ENCODE data around the gene SPEG. TPM values are rescaled to one million over a fixed set of nuclear protein-coding genes. Genes with fewer than 3 reads are reported as not detected.

Gene SPEG
- total RNA-seq, 4 donors from 2014 or later: 6.7 to 10.2 (median 8.1) TPM

DNA sequence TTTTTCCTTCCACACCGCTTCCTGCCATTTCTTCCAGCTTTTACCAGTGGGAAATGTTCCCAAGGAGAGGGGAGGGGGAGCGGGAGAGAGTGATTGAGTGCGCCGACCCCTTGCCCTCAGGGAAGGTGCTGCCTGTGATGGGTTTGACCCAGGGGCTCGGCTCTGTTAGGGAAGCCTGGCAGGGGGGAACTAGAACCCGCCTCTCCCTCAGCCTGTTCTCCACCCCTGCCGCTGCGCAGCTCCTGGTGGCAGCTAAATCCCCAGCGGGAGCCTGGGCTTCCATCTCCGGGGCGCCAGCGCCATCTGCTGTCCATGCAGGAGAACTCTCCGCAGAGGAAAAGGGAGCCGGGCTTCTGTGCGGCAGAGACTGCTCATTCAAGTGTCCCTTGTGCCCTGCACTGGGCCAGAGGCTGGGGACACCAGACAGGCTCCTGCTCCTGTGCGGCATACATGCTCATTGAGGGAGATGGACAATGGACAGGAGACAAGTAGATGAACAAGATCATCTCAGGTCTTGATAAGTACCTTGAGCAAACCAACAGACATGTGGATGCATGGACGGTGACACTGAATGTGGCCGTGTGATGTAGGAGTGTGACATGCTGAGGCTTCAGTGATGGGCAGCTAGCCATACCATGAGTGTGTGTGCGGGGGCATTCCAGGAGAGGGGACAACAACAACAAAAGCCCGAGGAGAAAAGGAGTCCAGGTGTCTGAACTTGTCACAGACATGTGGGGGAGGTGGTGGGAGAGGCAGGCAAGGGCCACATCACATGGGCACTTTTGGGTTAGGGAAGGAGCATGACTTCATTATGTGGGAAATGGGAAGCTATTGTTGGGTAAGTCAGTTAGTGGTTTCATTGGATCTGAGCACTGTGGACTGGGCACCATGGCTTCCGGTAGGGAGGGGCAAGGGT lies 95.7 kb downstream of the SPEG start:
- 17 to 23% methylated on average over 14 to 20 of the region's 21 CpGs for WGBS, 2 donors
- TF ChIP-seq POLR2A (IDR thresholded peaks at IDR 0.05) (no peak), EP300 (IDR thresholded peaks at IDR 0.05) (peak in 1 of 2 donors; percentile 20)
- TF ChIP-seq, protein P1, sequence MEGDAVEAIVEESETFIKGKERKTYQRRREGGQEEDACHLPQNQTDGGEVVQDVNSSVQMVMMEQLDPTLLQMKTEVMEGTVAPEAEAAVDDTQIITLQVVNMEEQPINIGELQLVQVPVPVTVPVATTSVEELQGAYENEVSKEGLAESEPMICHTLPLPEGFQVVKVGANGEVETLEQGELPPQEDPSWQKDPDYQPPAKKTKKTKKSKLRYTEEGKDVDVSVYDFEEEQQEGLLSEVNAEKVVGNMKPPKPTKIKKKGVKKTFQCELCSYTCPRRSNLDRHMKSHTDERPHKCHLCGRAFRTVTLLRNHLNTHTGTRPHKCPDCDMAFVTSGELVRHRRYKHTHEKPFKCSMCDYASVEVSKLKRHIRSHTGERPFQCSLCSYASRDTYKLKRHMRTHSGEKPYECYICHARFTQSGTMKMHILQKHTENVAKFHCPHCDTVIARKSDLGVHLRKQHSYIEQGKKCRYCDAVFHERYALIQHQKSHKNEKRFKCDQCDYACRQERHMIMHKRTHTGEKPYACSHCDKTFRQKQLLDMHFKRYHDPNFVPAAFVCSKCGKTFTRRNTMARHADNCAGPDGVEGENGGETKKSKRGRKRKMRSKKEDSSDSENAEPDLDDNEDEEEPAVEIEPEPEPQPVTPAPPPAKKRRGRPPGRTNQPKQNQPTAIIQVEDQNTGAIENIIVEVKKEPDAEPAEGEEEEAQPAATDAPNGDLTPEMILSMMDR (IDR thresholded peaks at IDR 0.05): peak; percentile 94 to 99 (median 96)
- H3K9me3 ChIP-seq: no peaks in the 10 kb centered on the region
- H3K27me3 ChIP-seq: peaks cover 0 to 46% of the 10 kb centered on the region in 2 donors
- H3K36me3 ChIP-seq: no peaks in the 10 kb centered on the region
- H3K27ac ChIP-seq: no peak overlapping the region
- H3K4me3 ChIP-seq: peak overlapping the region in 1 of 4 donors; percentile 1
- peaks cover 0 to 9% (median 0%) of the 10 kb centered on the region in 4 donors for H3K4me1 ChIP-seq
- peak; percentile 54 to 70 for DNase-seq (ENCODE audit: low spot score in 2 of 2)

DNA sequence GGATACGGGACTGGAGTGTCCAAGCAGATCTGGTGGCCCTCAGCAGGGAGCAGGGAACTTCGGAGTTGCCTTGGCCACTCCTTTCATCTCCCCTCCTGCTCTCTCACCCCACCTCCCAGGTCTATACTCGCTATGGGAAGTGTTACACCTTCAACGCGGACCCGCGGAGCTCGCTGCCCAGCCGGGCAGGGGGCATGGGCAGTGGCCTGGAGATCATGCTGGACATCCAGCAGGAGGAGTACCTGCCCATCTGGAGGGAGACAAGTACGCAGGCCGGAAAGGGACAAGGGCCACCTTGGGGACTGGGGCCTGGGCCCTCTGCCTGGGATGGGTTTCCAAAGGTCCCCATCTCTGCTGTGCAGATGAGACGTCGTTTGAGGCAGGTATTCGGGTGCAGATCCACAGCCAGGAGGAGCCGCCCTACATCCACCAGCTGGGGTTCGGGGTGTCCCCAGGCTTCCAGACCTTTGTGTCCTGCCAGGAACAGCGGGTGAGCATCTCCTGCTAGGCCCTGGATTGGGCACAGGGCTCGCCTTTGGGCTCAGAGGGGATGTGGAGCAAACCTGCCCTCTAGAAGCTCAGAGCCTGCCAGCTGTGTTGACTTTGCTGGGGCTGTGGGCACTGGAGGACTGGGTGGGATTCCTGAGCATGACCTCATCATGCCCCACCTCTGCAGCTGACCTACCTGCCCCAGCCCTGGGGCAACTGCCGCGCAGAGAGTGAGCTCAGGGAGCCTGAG lies 97.2 kb downstream of the SPEG start:
- Histone ChIP-seq H3K4me1 (peaks cover 0 to 13% (median 0%) of the 10 kb centered on the region in 4 donors), H3K27me3 (peaks cover 0 to 33% of the 10 kb centered on the region in 2 donors), H3K9me3 (no peaks in the 10 kb centered on the region), H3K4me3 (no peak overlapping the region), H3K36me3 (no peaks in the 10 kb centered on the region), H3K27ac (no peak overlapping the region)
- 81 to 82% methylated on average over 20 of the region's 20 CpGs for WGBS, 2 donors
- TF ChIP-seq EP300 (IDR thresholded peaks at IDR 0.05) (no peak), POLR2A (IDR thresholded peaks at IDR 0.05) (no peak)
- TF ChIP-seq, protein P1 (IDR thresholded peaks at IDR 0.05): no peak
- no peak for DNase-seq (ENCODE audit: low spot score in 2 of 2)

GRCh38 chr2:219532378-219532649 lies 97.7 kb downstream of the SPEG start:
- Histone ChIP-seq H3K9me3 (no peaks in the 10 kb centered on the region), H3K4me1 (peaks cover 0 to 18% (median 2%) of the 10 kb centered on the region in 4 donors), H3K36me3 (no peaks in the 10 kb centered on the region), H3K4me3 (no peak overlapping the region), H3K27ac (no peak overlapping the region), H3K27me3 (peaks cover 0 to 28% of the 10 kb centered on the region in 2 donors)
- WGBS, 2 donors: 88% methylated on average over 8 of the region's 8 CpGs
- TF ChIP-seq, protein P1 (IDR thresholded peaks at IDR 0.05): no peak
- TF ChIP-seq EP300 (IDR thresholded peaks at IDR 0.05) (no peak), POLR2A (IDR thresholded peaks at IDR 0.05) (no peak)
- DNase-seq (ENCODE audit: low spot score in 2 of 2): no peak

DNA sequence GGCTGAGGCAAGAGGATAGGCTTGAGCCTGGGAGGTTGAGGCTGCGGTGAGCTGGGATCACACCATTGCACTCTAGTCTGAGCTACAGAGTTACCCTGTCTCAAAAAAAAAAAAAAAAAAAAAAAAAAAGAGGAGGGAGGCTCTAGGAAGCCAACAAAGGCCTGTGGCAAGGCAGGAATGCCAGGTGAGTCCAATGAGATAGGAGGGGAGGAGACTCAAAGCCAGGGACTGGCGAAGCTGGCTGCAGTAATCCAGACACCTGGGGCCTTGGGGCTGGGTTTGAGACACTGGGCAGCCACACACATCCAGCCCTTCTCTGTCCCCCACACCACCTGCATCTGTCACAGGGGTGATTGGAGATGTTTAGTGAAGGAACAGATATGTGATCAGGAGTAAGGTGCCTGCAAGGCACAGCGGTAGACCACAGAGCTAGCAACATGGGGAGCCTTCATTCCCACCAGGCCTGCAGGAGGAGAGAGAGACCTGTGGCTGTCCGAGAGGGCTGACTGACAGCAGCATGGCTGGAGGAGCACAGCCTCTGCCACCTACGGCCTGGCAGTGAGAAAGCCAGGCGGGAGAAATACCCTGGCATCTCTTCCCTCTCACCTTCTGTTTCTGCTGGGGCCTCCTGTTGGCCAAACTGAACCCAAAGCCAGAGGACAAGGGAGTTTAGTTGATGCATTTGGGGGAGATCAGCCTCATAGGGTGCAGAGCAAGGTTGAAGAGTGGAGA lies 99.5 kb downstream of the SPEG start:
- H3K4me3 ChIP-seq: no peak overlapping the region
- no peak overlapping the region for H3K27ac ChIP-seq
- no peak for TF ChIP-seq EP300 (IDR thresholded peaks at IDR 0.05)
- TF ChIP-seq, protein P1 (IDR thresholded peaks at IDR 0.05): no peak
- TF ChIP-seq POLR2A (IDR thresholded peaks at IDR 0.05): no peak
- no peak for DNase-seq (ENCODE audit: low spot score in 2 of 2)
- no peaks in the 10 kb centered on the region for H3K9me3 ChIP-seq
- peaks cover 0 to 35% (median 16%) of the 10 kb centered on the region in 4 donors for H3K4me1 ChIP-seq
- peaks cover 0 to 10% of the 10 kb centered on the region in 2 donors for H3K27me3 ChIP-seq
- H3K36me3 ChIP-seq: peaks cover 0 to 5% (median 0%) of the 10 kb centered on the region in 3 donors
- 94% methylated on average over 6 of the region's 6 CpGs for WGBS, 2 donors

All from tibial nerve (tissue), 4 donors.